Measurements from ENCODE around the gene ZZZ3.

The ZZZ3 gene

DNA sequence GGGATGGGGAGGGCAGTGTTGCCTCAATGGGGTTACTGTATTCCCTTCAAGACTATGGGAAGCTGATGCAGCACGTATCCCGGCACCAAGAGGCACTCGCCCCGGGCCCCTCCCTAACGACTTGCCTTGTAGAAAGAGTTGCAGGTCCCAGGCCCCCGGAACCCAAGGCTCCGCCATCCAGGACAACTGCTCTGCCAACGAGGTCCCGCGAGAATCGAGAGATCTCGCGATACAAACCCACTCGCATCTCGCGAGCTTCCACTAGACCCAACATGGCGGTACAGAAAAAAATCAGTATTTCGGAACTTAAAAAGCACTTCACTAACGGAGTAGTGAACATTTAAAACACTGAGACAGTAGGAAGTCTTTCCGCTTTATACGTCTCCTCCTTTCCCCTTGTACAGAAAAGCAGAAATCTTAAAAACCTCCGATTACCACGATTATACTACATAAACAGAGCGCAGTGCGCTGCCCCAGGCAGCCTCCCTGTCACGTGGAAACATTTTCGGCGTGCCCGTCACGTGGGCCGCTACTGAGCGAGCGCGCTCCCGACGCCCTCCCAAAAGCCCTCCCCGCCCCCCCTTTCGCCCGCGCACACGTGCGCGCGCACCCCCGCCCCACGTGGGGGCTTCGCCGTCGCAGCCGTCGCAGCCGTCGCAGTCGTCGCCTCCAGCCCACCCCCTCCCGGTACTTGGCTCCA lies at the start of gene ZZZ3:
Gene ZZZ3 (minus strand): TSS at position 199 of the 700 bp plus-strand sequence. CDS start 49,304 bp downstream, outside the sequence.
- TF ChIP-seq, protein P1, sequence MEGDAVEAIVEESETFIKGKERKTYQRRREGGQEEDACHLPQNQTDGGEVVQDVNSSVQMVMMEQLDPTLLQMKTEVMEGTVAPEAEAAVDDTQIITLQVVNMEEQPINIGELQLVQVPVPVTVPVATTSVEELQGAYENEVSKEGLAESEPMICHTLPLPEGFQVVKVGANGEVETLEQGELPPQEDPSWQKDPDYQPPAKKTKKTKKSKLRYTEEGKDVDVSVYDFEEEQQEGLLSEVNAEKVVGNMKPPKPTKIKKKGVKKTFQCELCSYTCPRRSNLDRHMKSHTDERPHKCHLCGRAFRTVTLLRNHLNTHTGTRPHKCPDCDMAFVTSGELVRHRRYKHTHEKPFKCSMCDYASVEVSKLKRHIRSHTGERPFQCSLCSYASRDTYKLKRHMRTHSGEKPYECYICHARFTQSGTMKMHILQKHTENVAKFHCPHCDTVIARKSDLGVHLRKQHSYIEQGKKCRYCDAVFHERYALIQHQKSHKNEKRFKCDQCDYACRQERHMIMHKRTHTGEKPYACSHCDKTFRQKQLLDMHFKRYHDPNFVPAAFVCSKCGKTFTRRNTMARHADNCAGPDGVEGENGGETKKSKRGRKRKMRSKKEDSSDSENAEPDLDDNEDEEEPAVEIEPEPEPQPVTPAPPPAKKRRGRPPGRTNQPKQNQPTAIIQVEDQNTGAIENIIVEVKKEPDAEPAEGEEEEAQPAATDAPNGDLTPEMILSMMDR (conservative IDR thresholded peaks at IDR 0.05; ENCODE audit: control insufficient read depth, insufficient read depth, low read depth, low read length), result no peak
- peak within 1 kb of the TSS; percentile 86 for H3K4me3 ChIP-seq (ENCODE audit: control insufficient read depth, low read depth, low read length)
- peak; percentile 94 for DNase-seq (ENCODE audit: low read depth)

DNA sequence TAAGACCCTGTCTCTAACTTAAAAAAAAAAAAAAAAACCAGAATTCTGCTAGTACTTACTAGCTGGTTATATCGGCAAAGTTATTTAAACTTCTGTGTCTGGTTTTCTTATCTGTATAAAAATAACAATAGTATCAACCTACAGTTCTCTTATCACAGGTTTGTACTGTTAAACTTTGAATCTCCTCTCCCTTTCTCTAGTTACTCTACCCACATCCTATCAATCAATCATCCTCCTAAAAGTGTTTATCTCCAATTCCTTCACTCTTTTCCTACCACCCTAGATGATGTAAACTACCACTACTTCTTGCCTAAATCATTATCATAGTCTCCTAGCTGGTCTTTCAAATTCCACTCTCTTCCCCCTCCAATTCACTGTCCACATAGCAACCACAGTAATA lies 49.6 kb upstream of the ZZZ3 start:
- TF ChIP-seq, protein P1 (conservative IDR thresholded peaks at IDR 0.05; ENCODE audit: control insufficient read depth, insufficient read depth, low read depth, low read length), result no peak
- no peak for DNase-seq (ENCODE audit: low read depth)

DNA sequence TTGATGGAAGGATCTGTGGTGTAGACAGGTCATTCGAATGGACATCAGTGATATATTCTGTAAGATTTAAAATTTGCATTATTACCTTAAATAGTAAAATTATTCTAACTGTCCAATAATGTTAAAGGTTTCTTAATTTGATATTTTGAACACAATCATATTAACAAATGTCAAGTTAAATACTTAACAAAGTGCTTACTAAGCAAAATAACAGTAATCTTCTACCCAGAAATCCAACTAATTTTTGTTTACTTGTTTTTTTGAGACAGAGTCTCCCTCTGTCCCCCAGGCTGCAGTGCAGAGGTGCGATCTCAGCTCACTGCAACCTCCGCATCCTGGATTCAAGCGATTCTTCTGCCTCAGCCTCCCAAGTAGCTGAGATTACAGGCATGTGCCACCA lies 43.2 kb upstream of the ZZZ3 start:
- no peak overlapping the region for H3K4me3 ChIP-seq (ENCODE audit: control insufficient read depth, low read depth, low read length)
- no peak for DNase-seq (ENCODE audit: low read depth)
- TF ChIP-seq, protein P1 (conservative IDR thresholded peaks at IDR 0.05; ENCODE audit: control insufficient read depth, insufficient read depth, low read depth, low read length), result no peak

More for the DNA sequence above, 49.6 kb upstream of the ZZZ3 start:
- H3K4me3 ChIP-seq (ENCODE audit: control insufficient read depth, low read depth, low read length), result no peak overlapping the region

DNA sequence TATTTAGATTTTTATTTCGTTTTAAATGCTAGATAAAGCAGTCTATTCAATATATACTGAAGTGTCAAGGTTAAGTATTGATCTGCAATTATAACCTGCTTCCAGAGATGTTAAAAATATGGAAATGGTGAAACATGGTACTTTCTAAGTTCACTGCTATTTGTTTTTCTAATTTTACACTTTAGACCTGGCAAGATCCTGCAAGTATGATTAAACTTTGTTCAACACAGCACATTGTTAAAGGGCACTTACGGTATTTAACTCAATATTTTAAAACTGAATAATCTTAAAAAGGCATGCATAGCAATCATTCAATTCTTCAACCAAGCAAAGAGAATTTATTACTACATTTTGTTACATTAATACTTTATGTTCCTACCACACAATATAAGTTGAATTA lies 35.7 kb upstream of the ZZZ3 start:
- H3K4me3 ChIP-seq (ENCODE audit: control insufficient read depth, low read depth, low read length), result no peak overlapping the region
- no peak for DNase-seq (ENCODE audit: low read depth)
- TF ChIP-seq, protein P1 (conservative IDR thresholded peaks at IDR 0.05; ENCODE audit: control insufficient read depth, insufficient read depth, low read depth, low read length), result no peak

DNA sequence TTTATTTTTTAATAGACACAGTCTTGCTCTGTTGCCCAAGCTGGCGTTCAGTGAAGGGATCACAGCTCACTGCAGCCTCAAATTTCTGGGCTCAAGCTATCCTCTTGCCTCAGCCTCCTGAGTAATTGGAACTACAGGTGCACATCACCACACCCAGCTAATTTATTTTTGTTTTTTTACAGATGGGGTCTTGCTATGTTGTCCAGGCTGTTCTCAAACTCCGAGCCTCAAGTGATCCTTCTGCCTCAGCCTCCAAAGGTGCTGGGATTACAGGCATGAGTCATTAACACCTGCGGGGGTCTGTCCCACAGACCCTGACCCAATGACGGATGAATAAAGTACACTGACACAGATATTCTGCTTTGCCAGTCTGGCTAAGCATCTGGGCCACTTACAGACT lies 33.6 kb upstream of the ZZZ3 start:
- no peak for DNase-seq (ENCODE audit: low read depth)
- TF ChIP-seq, protein P1 (conservative IDR thresholded peaks at IDR 0.05; ENCODE audit: control insufficient read depth, insufficient read depth, low read depth, low read length), result no peak
- H3K4me3 ChIP-seq (ENCODE audit: control insufficient read depth, low read depth, low read length), result no peak overlapping the region

DNA sequence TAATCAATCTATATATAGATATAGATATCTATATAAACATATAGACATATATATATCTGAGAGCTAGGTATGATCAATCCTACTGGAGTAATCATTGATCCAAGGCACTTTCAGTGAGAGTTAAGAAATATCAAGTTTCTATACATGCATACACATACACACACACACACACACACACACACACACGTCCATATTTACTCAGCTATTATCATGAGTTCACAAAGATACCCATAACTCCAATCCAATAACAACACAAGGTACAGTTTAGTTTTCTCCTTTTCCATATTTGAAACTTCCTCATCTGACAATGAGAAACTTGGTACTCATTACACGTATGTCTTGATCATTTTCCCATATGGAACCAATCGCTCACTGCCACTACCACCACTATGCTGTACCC lies 27.3 kb upstream of the ZZZ3 start:
- no peak overlapping the region for H3K4me3 ChIP-seq (ENCODE audit: control insufficient read depth, low read depth, low read length)
- TF ChIP-seq, protein P1 (conservative IDR thresholded peaks at IDR 0.05; ENCODE audit: control insufficient read depth, insufficient read depth, low read depth, low read length), result no peak
- DNase-seq (ENCODE audit: low read depth), result no peak
